ENCODE measurements around the gene PCK2. TPM values are rescaled to one million over a fixed set of nuclear protein-coding genes. Genes with fewer than 3 reads are reported as not detected.

Gene PCK2
- total RNA-seq, 4 donors from 2014 or later, result 74.4 to 238 (median 130) TPM

- H3K36me3 ChIP-seq, result no peaks in the 10 kb centered on the region
- intact Hi-C loops (cut with DNase I; ENCODE audit: low total_unique reads), result loop anchor here (10.0 kb wide), 1 partner anchor 79 kb away; no protein-coding TSS in a partner anchor
- H3K27ac ChIP-seq, result peak overlapping the region; percentile 92 to 99 (median 97)
- TF ChIP-seq POLR2AphosphoS5 (IDR thresholded peaks at IDR 0.05), result no peak
- no peak for TF ChIP-seq POLR2A (IDR thresholded peaks at IDR 0.05)
- no peak for TF ChIP-seq EP300 (IDR thresholded peaks at IDR 0.05; ENCODE audit: low read depth)
- no peak for TF ChIP-seq CTCF (IDR thresholded peaks at IDR 0.05)
- H3K27me3 ChIP-seq, result no peaks in the 10 kb centered on the region
- in situ Hi-C loops (cut with MboI; ENCODE audit: low pct_ligation_motif_present in 1 of 4, low pct_unique_long_range_greater_than_20kb in 1 of 4, low sequenced_read_pairs in 3 of 4), result loop anchor here in 1 of 4 donors (5.0 kb wide), 1 partner anchor 36 kb away; no protein-coding TSS in a partner anchor
- WGBS, 2 donors (ENCODE audit: low coverage in 1 of 2), result 81 to 93% methylated on average over 3 to 19 of the region's 19 CpGs
- H3K9me3 ChIP-seq, result no peaks in the 10 kb centered on the region
- peak overlapping the region in 3 of 4 donors; percentile 74 to 92 (median 90) for H3K4me3 ChIP-seq
- peak; percentile 25 for DNase-seq
- H3K4me1 ChIP-seq, result peaks cover 4 to 42% (median 19%) of the 10 kb centered on the region in 4 donors
Observed at GRCh38 chr14:24093207-24093900, 757 bp upstream of the PCK2 start.

GRCh38 chr14:24094841-24095270 is 745 bp downstream of the PCK2 start:
- Histone ChIP-seq H3K36me3 (no peaks in the 10 kb centered on the region), H3K27ac (peak overlapping the region; percentile 92 to 99 (median 97)), H3K27me3 (no peaks in the 10 kb centered on the region), H3K4me1 (peaks cover 4 to 42% (median 19%) of the 10 kb centered on the region in 4 donors), H3K9me3 (no peaks in the 10 kb centered on the region), H3K4me3 (peak overlapping the region; percentile 65 to 92 (median 82))
- in situ Hi-C loops (cut with MboI; ENCODE audit: low pct_ligation_motif_present in 1 of 4, low pct_unique_long_range_greater_than_20kb in 1 of 4, low sequenced_read_pairs in 3 of 4), result loop anchor here in 1 of 4 donors (5.0 kb wide), 1 partner anchor 38 kb away; no protein-coding TSS in a partner anchor
- no peak for DNase-seq
- intact Hi-C loops (cut with DNase I; ENCODE audit: low total_unique reads), result loop anchor here (10.0 kb wide), 1 partner anchor 80 kb away; no protein-coding TSS in a partner anchor
- 5 to 7% methylated on average over 5 to 14 of the region's 14 CpGs for WGBS, 2 donors (ENCODE audit: low coverage in 1 of 2)
- TF ChIP-seq POLR2A (IDR thresholded peaks at IDR 0.05) (no peak), POLR2AphosphoS5 (IDR thresholded peaks at IDR 0.05) (no peak), EP300 (IDR thresholded peaks at IDR 0.05; ENCODE audit: low read depth) (no peak), CTCF (IDR thresholded peaks at IDR 0.05) (no peak)

GRCh38 chr14:24095271-24096068 is 1.4 kb downstream of the PCK2 start:
- peak; percentile 92 for DNase-seq
- Histone ChIP-seq H3K36me3 (no peaks in the 10 kb centered on the region), H3K27ac (peak overlapping the region; percentile 92 to 99 (median 97)), H3K4me1 (peaks cover 4 to 42% (median 19%) of the 10 kb centered on the region in 4 donors), H3K9me3 (no peaks in the 10 kb centered on the region), H3K27me3 (no peaks in the 10 kb centered on the region), H3K4me3 (peak overlapping the region; percentile 65 to 92 (median 82))
- intact Hi-C loops (cut with DNase I; ENCODE audit: low total_unique reads), result loop anchor here (10.0 kb wide), 1 partner anchor 81 kb away; no protein-coding TSS in a partner anchor
- TF ChIP-seq POLR2AphosphoS5 (IDR thresholded peaks at IDR 0.05), result peak; percentile 90 to 98 (median 97)
- no peak for TF ChIP-seq CTCF (IDR thresholded peaks at IDR 0.05)
- peak; percentile 96 for TF ChIP-seq POLR2A (IDR thresholded peaks at IDR 0.05)
- no peak for TF ChIP-seq EP300 (IDR thresholded peaks at IDR 0.05; ENCODE audit: low read depth)
- in situ Hi-C loops (cut with MboI; ENCODE audit: low pct_ligation_motif_present in 1 of 4, low pct_unique_long_range_greater_than_20kb in 1 of 4, low sequenced_read_pairs in 3 of 4), result no loop called here
- 23% methylated on average over 12 of the region's 12 CpGs; no CpG with 5 or more reads in 1 of the 2 donors for WGBS, 2 donors (ENCODE audit: low coverage in 1 of 2)

Data from transverse colon (tissue), 4 donors.